ENCODE results near the gene TANC1.

DNA sequence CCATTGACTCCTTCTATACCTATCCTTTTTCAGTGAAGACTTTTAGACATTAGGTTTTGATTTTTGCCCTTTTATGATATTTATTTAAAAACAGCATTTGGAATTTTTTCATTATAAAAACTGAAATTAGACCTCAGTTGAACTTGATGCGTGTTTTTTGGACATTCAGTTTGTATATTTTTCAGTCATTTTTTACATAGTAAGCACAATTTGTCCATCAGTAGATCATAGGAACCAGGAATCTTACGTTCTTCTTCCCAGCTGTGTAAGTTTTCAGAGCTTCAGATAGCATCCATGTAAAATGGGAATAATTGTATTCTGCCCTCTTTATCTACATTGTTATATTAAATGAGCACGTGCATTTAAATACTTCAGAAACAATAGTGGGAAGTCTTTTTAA, 208.9 kb downstream of the TANC1 start:
- TF ChIP-seq, protein P1, sequence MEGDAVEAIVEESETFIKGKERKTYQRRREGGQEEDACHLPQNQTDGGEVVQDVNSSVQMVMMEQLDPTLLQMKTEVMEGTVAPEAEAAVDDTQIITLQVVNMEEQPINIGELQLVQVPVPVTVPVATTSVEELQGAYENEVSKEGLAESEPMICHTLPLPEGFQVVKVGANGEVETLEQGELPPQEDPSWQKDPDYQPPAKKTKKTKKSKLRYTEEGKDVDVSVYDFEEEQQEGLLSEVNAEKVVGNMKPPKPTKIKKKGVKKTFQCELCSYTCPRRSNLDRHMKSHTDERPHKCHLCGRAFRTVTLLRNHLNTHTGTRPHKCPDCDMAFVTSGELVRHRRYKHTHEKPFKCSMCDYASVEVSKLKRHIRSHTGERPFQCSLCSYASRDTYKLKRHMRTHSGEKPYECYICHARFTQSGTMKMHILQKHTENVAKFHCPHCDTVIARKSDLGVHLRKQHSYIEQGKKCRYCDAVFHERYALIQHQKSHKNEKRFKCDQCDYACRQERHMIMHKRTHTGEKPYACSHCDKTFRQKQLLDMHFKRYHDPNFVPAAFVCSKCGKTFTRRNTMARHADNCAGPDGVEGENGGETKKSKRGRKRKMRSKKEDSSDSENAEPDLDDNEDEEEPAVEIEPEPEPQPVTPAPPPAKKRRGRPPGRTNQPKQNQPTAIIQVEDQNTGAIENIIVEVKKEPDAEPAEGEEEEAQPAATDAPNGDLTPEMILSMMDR (IDR thresholded peaks at IDR 0.05), result no peak
- no peak for TF ChIP-seq ZFX (IDR thresholded peaks at IDR 0.05; ENCODE audit: borderline replicate concordance)
